Superior temporal gyrus (tissue), 1 donor: ENCODE measurements around the gene UBE2G2.

Experiments
- DNase-seq: peaks from one replicate; pipeline ENCODE4 v3.0.0-alpha.2; 2016; ENCODE audit errors: extremely low spot score

The UBE2G2 gene

GRCh38 chr21:44815852-44816628 is 14.4 kb upstream of the UBE2G2 start:
- DNase-seq: no peak

GRCh38 chr21:44815225-44815624 is 13.6 kb upstream of the UBE2G2 start:
- DNase-seq: no peak

- no peak for DNase-seq
Measured at GRCh38 chr21:44814498-44815023, 12.9 kb upstream of the UBE2G2 start.

- DNase-seq: no peak
Measured at GRCh38 chr21:44813727-44814126, 12.1 kb upstream of the UBE2G2 start.

GRCh38 chr21:44813149-44813548 is 11.5 kb upstream of the UBE2G2 start:
- no peak for DNase-seq

GRCh38 chr21:44812640-44813039 is 11.0 kb upstream of the UBE2G2 start:
- no peak for DNase-seq

GRCh38 chr21:44810779-44811178 is 9.2 kb upstream of the UBE2G2 start:
- no peak for DNase-seq

GRCh38 chr21:44805859-44806258 is 4.2 kb upstream of the UBE2G2 start:
- DNase-seq: no peak

- no peak for DNase-seq
Measured at GRCh38 chr21:44805226-44805625, 3.6 kb upstream of the UBE2G2 start.

- DNase-seq: no peak
Measured at GRCh38 chr21:44804762-44805161, 3.1 kb upstream of the UBE2G2 start.

- no peak for DNase-seq
Measured at GRCh38 chr21:44803651-44804050, 2.0 kb upstream of the UBE2G2 start.

- DNase-seq: no peak
Measured at GRCh38 chr21:44802396-44803153, 955 bp upstream of the UBE2G2 start.

- peak; percentile 17 for DNase-seq
Measured at GRCh38 chr21:44800971-44801467, 601 bp downstream of the UBE2G2 start.

GRCh38 chr21:44800103-44800502 is 1.5 kb downstream of the UBE2G2 start:
- DNase-seq: peak; percentile 34

GRCh38 chr21:44799646-44800045 is 2.0 kb downstream of the UBE2G2 start:
- no peak for DNase-seq

- no peak for DNase-seq
Measured at GRCh38 chr21:44797775-44798174, 3.8 kb downstream of the UBE2G2 start.

GRCh38 chr21:44795342-44795741 is 6.3 kb downstream of the UBE2G2 start:
- no peak for DNase-seq

GRCh38 chr21:44793592-44794374 is 7.8 kb downstream of the UBE2G2 start:
- no peak for DNase-seq

- peak; percentile 78 for DNase-seq
Measured at GRCh38 chr21:44792702-44793591, 8.7 kb downstream of the UBE2G2 start.

GRCh38 chr21:44791993-44792392 is 9.6 kb downstream of the UBE2G2 start:
- DNase-seq: no peak

- no peak for DNase-seq
Measured at GRCh38 chr21:44791246-44791645, 10.4 kb downstream of the UBE2G2 start.
